ENCODE data around the gene UTF1.

DNA sequence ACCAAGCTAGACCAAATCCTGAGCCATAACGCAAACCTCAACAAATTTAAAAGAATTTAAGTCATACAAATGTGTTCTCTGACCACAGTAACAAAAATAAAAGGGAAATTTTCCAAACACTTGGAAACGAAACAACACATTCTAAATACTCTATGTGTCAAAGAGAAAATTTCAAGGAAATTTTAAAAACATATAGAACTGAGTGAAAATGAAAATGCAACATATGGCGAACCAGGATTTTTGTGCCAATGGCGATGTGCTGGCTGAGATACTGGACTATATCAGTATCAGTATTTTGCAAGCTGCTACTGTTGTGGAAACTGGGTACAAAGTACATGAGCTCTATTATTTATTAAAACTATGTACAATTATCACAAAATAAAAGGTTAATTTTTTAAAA lies 35.9 kb upstream of the UTF1 start:
- TF ChIP-seq EZH2 (IDR thresholded peaks at IDR 0.05; ENCODE audit: borderline replicate concordance, low read length): no peak
- TF ChIP-seq, protein P1, sequence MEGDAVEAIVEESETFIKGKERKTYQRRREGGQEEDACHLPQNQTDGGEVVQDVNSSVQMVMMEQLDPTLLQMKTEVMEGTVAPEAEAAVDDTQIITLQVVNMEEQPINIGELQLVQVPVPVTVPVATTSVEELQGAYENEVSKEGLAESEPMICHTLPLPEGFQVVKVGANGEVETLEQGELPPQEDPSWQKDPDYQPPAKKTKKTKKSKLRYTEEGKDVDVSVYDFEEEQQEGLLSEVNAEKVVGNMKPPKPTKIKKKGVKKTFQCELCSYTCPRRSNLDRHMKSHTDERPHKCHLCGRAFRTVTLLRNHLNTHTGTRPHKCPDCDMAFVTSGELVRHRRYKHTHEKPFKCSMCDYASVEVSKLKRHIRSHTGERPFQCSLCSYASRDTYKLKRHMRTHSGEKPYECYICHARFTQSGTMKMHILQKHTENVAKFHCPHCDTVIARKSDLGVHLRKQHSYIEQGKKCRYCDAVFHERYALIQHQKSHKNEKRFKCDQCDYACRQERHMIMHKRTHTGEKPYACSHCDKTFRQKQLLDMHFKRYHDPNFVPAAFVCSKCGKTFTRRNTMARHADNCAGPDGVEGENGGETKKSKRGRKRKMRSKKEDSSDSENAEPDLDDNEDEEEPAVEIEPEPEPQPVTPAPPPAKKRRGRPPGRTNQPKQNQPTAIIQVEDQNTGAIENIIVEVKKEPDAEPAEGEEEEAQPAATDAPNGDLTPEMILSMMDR (conservative IDR thresholded peaks at IDR 0.05 in 1 of 2, IDR thresholded peaks at IDR 0.05 in 1 of 2; ENCODE audit: extremely low read depth in 1 of 2, insufficient read depth in 1 of 2, low read depth in 1 of 2, low read length in 2 of 2): no peak

Data from mammary epithelial cell (primary cell).